Caco-2 (cell line): ENCODE measurements around the gene ARMC6. TPM values are rescaled to one million over a fixed set of nuclear protein-coding genes. Genes with fewer than 3 reads are reported as not detected.

ENCODE experiments used
- BruUV-seq: library from RNA; stranded (reverse); fragments of 400-500 nt; replicated peaks from 2 replicates; lab custom pipeline; 2021; lab: Mats Ljungman, UMichigan
- CTCF ChIA-PET: fragments of 300-600 bp; sonication (Branson Sonifier 250); formaldehyde crosslinking; loops from one replicate; lab custom pipeline; 2022; ENCODE audit warnings: antibody characterized with exemption; lab: Charles Lee
- POLR2A ChIA-PET: fragments of 300-600 bp; sonication (Branson Sonifier 250); formaldehyde crosslinking; loops from one replicate; lab custom pipeline; 2022; ENCODE audit warnings: antibody characterized with exemption; lab: Charles Lee
- DNase-seq, 2 experiments: peaks; one replicate each; pipeline versions ENCODE4 v3.0.0 to v3.0.0-alpha.2; 2020 to 2022
- H3K27me3 ChIP-seq: replicated peaks from 2 replicates; pipeline ENCODE4 v1.6.0; 2011; ENCODE audit warnings: low read length; ENCODE audit not compliant: control insufficient read depth, insufficient read depth
- H3K36me3 ChIP-seq: 2 replicates; pipeline ENCODE4 v1.5.1; 2011; ENCODE audit warnings: low read length; ENCODE audit not compliant: control insufficient read depth, insufficient read depth
- H3K4me1 ChIP-seq: fragments of 250-450 bp; sonication (Bioruptor Pico); 2 replicates; pipeline ENCODE4 v1.5.1; 2020; ENCODE audit warnings: mild to moderate bottlenecking
- H3K4me3 ChIP-seq: 2 replicates; pipeline ENCODE4 v1.5.1; 2011; ENCODE audit warnings: low read depth, mild to moderate bottlenecking, control low read depth, low read length
- H3K9me3 ChIP-seq: fragments of 250-450 bp; sonication (Bioruptor Pico); 2 replicates; pipeline ENCODE4 v1.5.1; 2020; ENCODE audit warnings: mild to moderate bottlenecking, moderate library complexity
- H3K27ac Mint-ChIP-seq: one replicate; pipeline ENCODE4 v1.8.0; 2022; ENCODE audit warnings: mixed read lengths; ENCODE audit not compliant: unreplicated experiment
- H3K27me3 Mint-ChIP-seq: one replicate; pipeline ENCODE4 v1.8.0; 2022; ENCODE audit warnings: mixed read lengths; ENCODE audit not compliant: insufficient read depth, unreplicated experiment
- H3K36me3 Mint-ChIP-seq: one replicate; pipeline ENCODE4 v1.8.0; 2022; ENCODE audit warnings: mild to moderate bottlenecking, mixed read lengths; ENCODE audit not compliant: insufficient read depth, unreplicated experiment
- H3K4me1 Mint-ChIP-seq: one replicate; pipeline ENCODE4 v1.8.0; 2022; ENCODE audit warnings: low read depth, mixed read lengths; ENCODE audit not compliant: unreplicated experiment
- H3K4me3 Mint-ChIP-seq: one replicate; pipeline ENCODE4 v1.8.0; 2022; ENCODE audit warnings: mild to moderate bottlenecking, moderate library complexity, mixed read lengths; ENCODE audit not compliant: unreplicated experiment
- H3K9me3 Mint-ChIP-seq: one replicate; pipeline ENCODE4 v1.8.0; 2022; ENCODE audit warnings: mixed read lengths; ENCODE audit not compliant: unreplicated experiment
- CTCF ChIP-seq, 2 experiments: fragments of 200-600 bp in 1 of 2; IDR thresholded peaks; 1 replicate in 1 of 2; 2 replicates in 1 of 2; pipeline versions ENCODE4 v1.5.1 to v1.8.0; 2011 to 2022; ENCODE audit warnings: antibody characterized with exemption in 1 of 2, control low read depth in 1 of 2, inconsistent platforms in 1 of 2, low read depth in 1 of 2, low read length in 1 of 2, mild to moderate bottlenecking in 1 of 2, moderate library complexity in 1 of 2; ENCODE audit not compliant: insufficient read depth in 1 of 2, severe bottlenecking in 1 of 2, unreplicated experiment in 1 of 2
- intact Hi-C: fragments of 100-400 bp; cut with micrococcal nuclease; formaldehyde crosslinking; loops from one replicate; pipeline ENCODE4 v1.10.0; 2022; ENCODE audit not compliant: unreplicated experiment
- total RNA-seq: library from RNA; stranded (reverse); gene quantifications from 2 replicates; pipeline ENCODE4 v1.2.3, GENCODE V29; 2022

The ARMC6 gene
- total RNA-seq, 1 experiment from 2014 or later, result 40.1 TPM

- no peaks in the 10 kb centered on the region for H3K27me3 ChIP-seq
- H3K9me3 ChIP-seq, result no peaks in the 10 kb centered on the region
- CTCF ChIA-PET, result interaction anchor here (1.0 kb wide), 1 partner anchor 31 kb away, joined by 3 read pairs; no protein-coding TSS in a partner anchor
- BruUV-seq, result no TSS peak
- intact Hi-C loops, result no loop called here
- peak in 1 of 2 experiments; percentile 24 for DNase-seq
- Mint-ChIP-seq H3K9me3 (no peaks in the 10 kb centered on the region), H3K27me3 (no peaks in the 10 kb centered on the region), H3K36me3 (peaks cover 59% of the 10 kb centered on the region), H3K4me3 (no peak overlapping the region), H3K27ac (no peak overlapping the region), H3K4me1 (no peaks in the 10 kb centered on the region)
- POLR2A ChIA-PET, result no interaction called here
- H3K36me3 ChIP-seq, result peaks cover 2% of the 10 kb centered on the region
- H3K4me1 ChIP-seq, result no peaks in the 10 kb centered on the region
- peak in 1 of 2 experiments; percentile 21 for TF ChIP-seq CTCF (IDR thresholded peaks at IDR 0.05; ENCODE audit: insufficient read depth in 1 of 2, low read depth in 1 of 2, low read length in 1 of 2, severe bottlenecking in 1 of 2, unreplicated experiment in 1 of 2)
- no peak overlapping the region for H3K4me3 ChIP-seq
Measured at GRCh38 chr19:19026299-19026971, 7.0 kb upstream of the ARMC6 start.

- H3K9me3 ChIP-seq, result no peaks in the 10 kb centered on the region
- no peak for TF ChIP-seq CTCF (IDR thresholded peaks at IDR 0.05; ENCODE audit: insufficient read depth in 1 of 2, low read depth in 1 of 2, low read length in 1 of 2, severe bottlenecking in 1 of 2, unreplicated experiment in 1 of 2)
- H3K36me3 Mint-ChIP-seq, result peaks cover 58% of the 10 kb centered on the region
- no peaks in the 10 kb centered on the region for H3K27me3 Mint-ChIP-seq
- no peak overlapping the region for H3K27ac Mint-ChIP-seq
- H3K4me3 Mint-ChIP-seq, result no peak overlapping the region
- BruUV-seq, result no TSS peak
- H3K36me3 ChIP-seq, result peaks cover 2% of the 10 kb centered on the region
- intact Hi-C loops, result no loop called here
- H3K9me3 Mint-ChIP-seq, result no peaks in the 10 kb centered on the region
- DNase-seq, result no peak
- ChIA-PET CTCF (interaction anchor here (1.0 kb wide), 1 partner anchor 31 kb away, joined by 3 read pairs; no protein-coding TSS in a partner anchor), POLR2A (no interaction called here)
- no peak overlapping the region for H3K4me3 ChIP-seq
- no peaks in the 10 kb centered on the region for H3K4me1 ChIP-seq
- H3K27me3 ChIP-seq, result no peaks in the 10 kb centered on the region
- H3K4me1 Mint-ChIP-seq, result no peaks in the 10 kb centered on the region
Measured at GRCh38 chr19:19027228-19027627, 6.2 kb upstream of the ARMC6 start.

GRCh38 chr19:19028526-19028925, 4.9 kb upstream of the ARMC6 start:
- Mint-ChIP-seq H3K36me3 (peaks cover 63% of the 10 kb centered on the region), H3K27me3 (no peaks in the 10 kb centered on the region), H3K4me1 (no peaks in the 10 kb centered on the region), H3K4me3 (no peak overlapping the region), H3K9me3 (no peaks in the 10 kb centered on the region), H3K27ac (no peak overlapping the region)
- intact Hi-C loops, result no loop called here
- ChIA-PET POLR2A (no interaction called here), CTCF (no interaction called here)
- Histone ChIP-seq H3K27me3 (no peaks in the 10 kb centered on the region), H3K4me1 (no peaks in the 10 kb centered on the region), H3K9me3 (no peaks in the 10 kb centered on the region), H3K4me3 (no peak overlapping the region), H3K36me3 (peaks cover 2% of the 10 kb centered on the region)
- no peak for TF ChIP-seq CTCF (IDR thresholded peaks at IDR 0.05; ENCODE audit: insufficient read depth in 1 of 2, low read depth in 1 of 2, low read length in 1 of 2, severe bottlenecking in 1 of 2, unreplicated experiment in 1 of 2)
- no TSS peak for BruUV-seq
- DNase-seq, result no peak
